Right ventricle myocardium superior (tissue), 1 donor: ENCODE measurements around the gene PHLPP1. TPM values are rescaled to one million over a fixed set of nuclear protein-coding genes. Genes with fewer than 3 reads are reported as not detected.

ENCODE experiments used
- ATAC-seq: fragments of 200-7000 bp; cut with Tn5 transposase; one replicate; pipeline ENCODE4 v1.9.1; 2020; ENCODE audit warnings: mild to moderate bottlenecking; ENCODE audit not compliant: poor library complexity
- DNase-seq: peaks from one replicate; pipeline ENCODE4 v3.0.0-alpha.2; 2020
- intact Hi-C: fragments of 100-400 bp; cut with DNase I; formaldehyde crosslinking; loops from one replicate; pipeline ENCODE4 v1.11.2; 2022
- total RNA-seq: library from RNA; stranded (reverse); fragmentation: NEBNext Ultra II Directional; extraction: Animal tissue kit (Norgen Biotek cat#: 25700); gene quantifications from one replicate; pipeline ENCODE4 v1.2.1, GENCODE V29; 2021
- donor health status: DM: no; HTN: yes; CAD: no; lungs with severe emphysema.

The PHLPP1 gene
- total RNA-seq, 1 donor from 2014 or later, result 6.2 TPM

DNA sequence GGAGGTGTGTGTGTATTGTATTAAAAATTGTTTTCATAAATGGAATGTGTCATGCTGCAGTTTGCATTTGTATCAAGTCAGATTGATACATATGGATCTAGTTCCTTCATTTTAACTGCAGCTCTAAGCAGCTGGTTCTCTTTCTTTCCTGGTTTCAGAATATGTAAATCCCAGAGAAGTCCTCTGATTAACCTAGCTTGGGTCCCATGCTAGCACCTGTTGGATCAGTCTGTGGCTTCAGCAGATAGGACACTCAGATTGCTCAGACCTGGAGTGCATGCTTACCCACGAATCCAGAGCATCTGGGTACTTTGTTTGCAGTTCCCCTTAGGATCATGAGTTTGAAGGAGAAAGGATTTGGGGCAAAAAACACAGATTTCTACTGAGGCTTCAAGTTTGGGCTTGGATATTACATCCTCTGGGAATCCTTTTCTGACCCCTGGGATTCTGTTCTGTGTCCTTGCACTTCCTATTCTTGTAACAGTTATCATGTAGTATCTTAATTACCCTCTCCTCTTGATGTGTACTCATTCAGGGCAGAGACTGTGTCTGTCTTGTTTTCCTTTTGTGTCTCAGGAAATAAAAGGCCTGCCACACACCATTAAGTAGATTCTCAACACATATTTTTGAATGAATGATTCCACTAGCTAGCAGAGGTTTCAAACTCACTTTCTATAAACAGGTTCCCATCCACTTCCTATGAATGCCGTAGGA lies 142.1 kb downstream of the PHLPP1 start:
- ATAC-seq (peak; percentile 56), DNase-seq (no peak)
- intact Hi-C loops, result no loop called here

DNA sequence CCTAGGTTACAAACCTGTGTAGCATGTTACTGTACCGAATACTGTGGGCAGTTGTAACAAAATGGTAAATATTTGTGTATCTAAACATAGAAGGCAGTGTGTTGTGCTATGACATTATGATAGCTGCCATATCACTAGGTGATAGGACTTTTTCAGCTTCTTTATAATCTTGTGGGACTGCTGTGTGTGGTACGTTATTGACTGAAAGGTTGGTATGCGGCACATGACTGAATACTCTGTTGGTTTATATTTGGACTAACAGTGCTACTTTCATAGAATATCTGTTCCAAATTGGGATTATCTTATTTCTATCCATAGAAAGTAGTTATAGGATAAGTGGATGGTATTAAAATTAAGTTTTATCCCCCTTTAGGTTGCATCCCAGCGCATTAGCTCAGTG lies 144.7 kb downstream of the PHLPP1 start:
- peak; percentile 59 for ATAC-seq
- intact Hi-C loops, result no loop called here
- no peak for DNase-seq

DNA sequence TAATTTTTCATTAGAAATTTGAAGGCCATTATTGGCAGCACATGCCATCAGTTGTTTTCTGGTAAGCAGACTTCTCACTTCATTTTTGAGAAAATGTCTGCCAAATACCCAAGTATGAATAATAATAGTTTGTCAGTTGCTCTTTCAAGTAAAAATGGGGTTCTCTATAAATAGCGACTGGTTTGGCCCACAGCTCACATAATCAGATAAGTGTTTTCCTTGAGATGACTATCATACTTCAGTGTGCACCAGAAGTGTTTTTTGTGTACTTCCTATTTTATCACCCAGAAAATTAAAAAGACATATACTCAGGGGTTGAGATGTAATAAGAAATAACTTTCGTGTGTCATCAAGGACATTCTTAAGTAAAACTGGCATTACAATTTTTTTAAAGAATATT lies 147.1 kb downstream of the PHLPP1 start:
- no peak for ATAC-seq
- intact Hi-C loops, result no loop called here
- no peak for DNase-seq

DNA sequence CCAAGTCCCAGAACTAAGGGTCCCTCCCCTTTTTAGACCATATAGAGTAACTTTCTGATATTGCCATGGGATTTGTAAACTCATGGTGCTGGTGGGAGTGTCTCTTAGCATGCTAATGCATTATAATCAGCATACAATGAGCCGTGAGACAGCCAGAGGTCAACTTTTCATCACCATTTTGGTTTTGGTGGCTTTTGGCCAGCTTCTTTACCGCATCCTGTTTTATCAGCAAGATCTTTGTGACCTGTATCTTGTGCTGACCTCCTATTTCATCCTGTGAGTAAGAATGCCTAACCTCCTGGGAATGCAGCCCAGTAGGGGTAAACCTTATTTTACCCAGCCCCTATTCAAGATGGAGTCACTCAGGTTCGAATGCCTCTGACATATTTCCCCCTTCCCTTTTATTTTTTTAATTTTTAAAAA lies 148.2 kb downstream of the PHLPP1 start:
- ATAC-seq (no peak), DNase-seq (no peak)
- intact Hi-C loops, result no loop called here

DNA sequence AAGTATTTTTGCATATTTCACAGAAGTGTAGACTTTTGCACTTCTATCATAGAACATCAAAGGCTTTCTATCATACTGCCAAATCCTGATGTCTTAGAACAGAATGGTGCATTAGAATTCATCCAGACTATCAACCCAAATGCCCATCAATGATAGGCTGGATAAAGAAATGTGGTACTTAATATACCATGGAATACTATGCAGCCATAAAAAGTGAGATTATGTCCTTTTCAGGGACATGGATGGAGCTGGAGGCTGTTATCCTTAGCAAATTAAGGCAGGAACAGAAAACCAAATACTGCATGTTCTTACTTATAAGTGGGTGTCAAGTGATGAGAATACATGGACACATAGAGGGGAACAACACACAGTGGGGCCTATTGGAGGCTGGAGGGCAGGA lies 150.2 kb downstream of the PHLPP1 start:
- DNase-seq, result no peak
- intact Hi-C loops, result no loop called here
- no peak for ATAC-seq

DNA sequence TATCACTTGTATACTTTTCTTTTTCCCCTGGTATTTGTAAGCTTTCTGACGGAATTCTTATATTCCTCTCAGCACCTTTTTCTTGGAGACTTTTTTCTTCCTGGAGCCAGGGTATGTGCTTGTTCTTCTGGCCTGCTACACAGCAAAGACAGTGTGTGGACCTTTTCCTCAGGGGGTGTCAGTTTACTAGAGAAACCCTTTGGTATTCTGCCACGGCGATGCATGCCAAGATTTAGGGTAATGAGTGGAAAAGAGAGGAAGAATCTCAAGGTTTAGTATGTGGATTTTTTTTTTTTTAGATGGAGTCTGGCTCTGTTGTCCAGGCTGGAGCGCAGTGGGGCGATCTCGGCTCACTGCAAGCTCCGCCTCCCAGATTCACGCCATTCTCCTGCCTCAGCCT lies 152.2 kb downstream of the PHLPP1 start:
- DNase-seq (no peak), ATAC-seq (no peak)
- intact Hi-C loops, result no loop called here

DNA sequence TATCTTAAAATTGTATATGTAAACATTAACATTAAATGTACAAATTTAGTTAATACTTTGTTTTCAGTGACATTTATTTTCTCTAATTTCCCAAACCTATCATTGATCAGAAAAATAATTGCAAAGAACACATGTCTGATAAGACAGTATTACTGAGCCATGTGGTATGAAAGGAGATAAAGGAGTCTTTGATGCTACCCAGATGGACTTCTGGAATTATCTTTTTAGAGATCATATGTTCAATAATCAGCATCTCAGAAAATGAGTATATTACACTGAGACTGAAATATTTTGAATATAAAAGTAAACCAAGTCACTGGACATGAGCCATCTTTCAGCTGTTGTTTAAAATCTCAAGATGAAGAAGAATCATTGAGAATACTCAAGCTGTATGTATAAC lies 153.3 kb downstream of the PHLPP1 start:
- ATAC-seq (no peak), DNase-seq (no peak)

DNA sequence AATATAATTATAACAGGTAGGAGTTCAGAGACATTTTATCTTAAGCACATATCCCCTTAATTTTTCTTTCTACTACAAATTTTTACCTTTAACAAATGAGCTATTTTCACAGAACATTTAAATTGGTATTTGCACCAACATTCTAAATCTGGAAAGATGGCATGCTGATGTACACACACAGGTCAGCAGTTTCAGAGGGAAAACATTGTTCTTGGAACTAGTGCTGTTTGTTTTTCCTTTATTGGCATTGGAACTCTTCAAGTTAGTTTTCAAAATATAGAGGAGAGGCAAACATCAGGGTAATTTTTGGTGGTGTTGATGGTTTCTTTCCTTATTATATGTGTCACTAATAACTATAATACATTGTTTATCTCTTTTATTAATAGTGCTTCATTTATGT lies 155.3 kb downstream of the PHLPP1 start:
- DNase-seq (no peak), ATAC-seq (no peak)
- intact Hi-C loops, result no loop called here

More for the DNA sequence above, 153.3 kb downstream of the PHLPP1 start:
- intact Hi-C loops, result no loop called here

DNA sequence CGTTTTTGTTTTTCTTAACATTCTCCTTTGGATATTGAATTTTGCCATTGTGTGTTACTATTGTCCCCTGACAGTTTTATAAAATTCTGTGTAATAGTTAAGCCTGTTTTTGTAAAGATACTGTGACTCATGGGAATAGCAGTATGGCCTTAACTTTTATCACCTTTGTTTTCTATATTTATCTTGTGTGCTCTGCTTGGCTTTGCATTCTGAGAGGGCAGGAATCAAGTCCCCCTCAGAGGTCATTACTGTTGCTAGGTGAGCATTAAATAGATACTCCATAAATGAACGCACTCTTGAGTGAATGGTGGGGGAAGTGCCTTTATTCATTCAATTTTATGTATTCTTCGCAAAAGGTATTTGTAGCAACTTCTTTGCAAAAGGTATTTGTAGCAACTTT lies 160.0 kb downstream of the PHLPP1 start:
- peak; percentile 79 for ATAC-seq
- no peak for DNase-seq
- intact Hi-C loops, result no loop called here

DNA sequence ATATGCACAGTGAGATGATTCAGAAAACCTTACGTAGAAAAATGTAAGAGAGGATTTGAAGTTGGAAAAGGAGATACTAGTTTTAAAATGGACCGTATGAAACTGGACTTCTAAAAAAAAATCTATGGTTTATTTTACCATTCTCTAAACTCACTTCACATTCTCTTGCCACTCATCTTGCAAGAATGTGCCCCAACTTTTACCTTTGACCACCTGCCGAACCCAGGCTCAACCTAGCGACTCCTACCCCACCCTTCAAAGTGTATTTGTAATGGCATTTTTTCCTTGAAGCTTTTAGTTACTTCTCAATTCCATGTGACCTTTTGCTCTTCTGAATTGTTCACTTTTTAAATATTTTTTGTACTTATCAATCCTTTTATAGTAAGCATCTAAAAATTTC lies 160.8 kb downstream of the PHLPP1 start:
- no peak for DNase-seq
- ATAC-seq, result no peak
- intact Hi-C loops, result no loop called here

DNA sequence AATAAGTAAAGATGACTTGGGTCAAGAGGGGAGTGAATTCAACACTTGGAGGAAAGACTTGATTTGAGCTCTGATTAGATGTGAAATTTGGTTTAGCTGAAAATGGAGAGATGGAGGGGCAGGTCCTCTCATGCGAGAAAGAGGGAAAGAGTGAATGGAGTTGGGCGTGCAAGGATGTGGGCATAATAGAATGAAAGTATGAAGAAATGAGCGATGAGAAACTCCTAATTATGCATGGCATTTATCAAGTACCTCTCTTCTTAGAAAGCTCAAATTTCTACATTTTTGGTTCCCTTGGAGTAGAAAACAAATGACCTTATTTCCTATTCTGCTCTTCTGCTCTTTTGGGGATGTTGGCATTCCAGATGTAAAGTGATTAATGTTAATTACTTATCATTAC lies 161.5 kb downstream of the PHLPP1 start:
- DNase-seq, result no peak
- intact Hi-C loops, result no loop called here
- ATAC-seq, result no peak

DNA sequence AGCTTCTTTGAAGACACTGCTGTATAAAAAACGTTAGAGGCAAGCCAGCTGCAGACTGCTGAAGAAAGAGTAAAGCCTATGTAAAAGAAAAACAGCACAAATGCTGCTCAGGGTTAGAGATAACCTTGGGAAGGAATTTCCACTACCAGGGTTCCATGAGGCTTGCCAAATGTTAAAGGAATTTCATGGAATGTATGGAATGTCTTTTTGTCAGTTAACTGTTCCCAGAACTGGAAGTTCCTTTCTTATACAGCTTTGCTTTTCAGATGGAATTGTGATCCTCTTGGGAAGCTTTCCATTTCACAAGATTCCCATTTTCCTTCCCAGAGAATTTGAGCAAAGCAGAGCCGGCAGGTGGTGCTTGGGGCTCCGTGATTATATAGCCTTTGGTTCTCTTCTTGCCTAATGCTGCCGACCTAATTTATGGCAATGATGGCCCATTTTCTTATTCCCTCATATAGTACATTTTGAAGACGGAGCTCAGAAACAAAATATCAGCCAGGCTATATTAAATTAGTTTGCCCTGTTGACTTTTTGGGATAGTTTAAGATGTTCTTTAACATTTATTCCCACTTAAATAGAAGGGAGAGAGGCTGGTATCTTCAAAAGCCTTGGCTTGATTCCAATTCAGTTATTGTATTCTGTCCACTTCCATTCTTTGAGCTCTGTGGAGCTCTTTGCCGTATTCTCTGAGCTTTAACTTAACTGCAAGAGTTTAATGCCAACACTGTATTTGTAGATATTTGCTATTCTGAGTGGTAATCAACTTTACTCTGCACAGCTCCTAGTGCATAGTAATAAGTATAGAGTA lies 162.3 kb downstream of the PHLPP1 start:
- intact Hi-C loops, result no loop called here
- DNase-seq (no peak), ATAC-seq (peak; percentile 30)

DNA sequence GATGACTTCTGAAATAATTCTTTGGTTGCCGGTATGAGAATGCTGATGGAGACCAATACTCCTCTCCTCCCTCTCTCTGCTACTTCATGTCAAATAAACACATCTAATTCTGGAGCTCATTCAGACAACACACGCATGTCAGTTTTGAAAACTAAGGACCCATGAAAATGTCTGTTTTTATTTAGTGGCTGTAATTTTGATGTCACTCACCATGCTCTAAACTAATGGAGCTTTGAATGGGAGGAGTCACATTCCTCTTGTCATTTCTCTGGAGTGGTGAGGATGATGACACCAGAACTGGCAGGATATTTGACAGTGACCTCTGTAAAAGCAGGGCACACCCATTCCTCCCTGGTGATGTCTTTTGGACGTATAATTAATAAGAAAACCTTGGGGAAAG lies 163.0 kb downstream of the PHLPP1 start:
- peak; percentile 51 for ATAC-seq
- DNase-seq, result no peak
- intact Hi-C loops, result no loop called here

DNA sequence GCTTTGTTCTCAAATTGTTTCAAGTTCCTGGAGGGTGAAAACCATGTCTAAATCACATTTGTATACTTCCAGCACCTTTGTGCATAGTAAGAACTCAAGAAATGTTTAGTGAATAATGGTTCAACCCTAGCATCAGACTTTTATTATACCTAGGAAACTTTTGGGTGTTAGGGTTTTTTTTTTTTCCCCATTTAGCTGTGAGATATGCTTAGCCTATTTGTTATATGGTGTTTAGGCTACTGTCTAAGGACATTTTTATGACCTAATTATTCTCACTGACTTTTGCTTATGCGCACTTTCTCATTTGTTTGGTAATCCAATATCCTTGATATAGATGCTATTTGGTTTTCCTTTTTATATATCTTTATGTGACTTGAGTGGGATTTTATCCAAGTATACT lies 164.7 kb downstream of the PHLPP1 start:
- ATAC-seq, result no peak
- intact Hi-C loops, result no loop called here
- no peak for DNase-seq

DNA sequence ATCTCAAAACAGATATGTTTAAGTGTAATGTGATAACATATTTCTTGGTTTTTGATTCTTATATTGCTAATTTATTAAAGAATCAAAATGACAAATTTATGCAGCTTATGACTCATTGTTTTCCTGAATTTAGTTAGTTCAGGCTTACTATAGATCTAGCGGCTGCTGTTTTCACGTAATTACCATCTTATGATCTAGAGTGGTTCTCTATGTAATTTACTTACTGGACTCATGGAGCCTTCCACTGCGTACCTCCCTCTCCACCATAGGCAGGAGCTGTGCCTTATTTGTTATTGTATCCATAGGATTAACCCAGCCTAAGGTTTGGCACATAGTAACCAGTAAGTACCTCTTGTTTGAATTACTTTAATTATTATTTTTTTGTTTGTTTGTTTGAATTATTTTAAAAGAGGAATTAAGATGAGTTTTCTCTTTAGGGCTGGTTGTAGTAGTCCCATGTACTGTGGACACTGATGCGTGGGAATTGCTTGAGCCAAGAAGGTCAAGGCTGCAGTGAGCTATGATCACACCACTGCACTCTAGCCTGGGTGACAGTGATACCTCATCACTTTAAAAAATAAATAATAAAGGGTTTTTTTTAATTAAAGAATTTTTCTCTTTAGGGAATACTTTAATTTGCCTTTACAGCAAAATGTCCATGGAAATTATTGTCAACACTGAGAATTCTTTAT lies 165.5 kb downstream of the PHLPP1 start:
- ATAC-seq (no peak), DNase-seq (no peak)
- intact Hi-C loops, result no loop called here

DNA sequence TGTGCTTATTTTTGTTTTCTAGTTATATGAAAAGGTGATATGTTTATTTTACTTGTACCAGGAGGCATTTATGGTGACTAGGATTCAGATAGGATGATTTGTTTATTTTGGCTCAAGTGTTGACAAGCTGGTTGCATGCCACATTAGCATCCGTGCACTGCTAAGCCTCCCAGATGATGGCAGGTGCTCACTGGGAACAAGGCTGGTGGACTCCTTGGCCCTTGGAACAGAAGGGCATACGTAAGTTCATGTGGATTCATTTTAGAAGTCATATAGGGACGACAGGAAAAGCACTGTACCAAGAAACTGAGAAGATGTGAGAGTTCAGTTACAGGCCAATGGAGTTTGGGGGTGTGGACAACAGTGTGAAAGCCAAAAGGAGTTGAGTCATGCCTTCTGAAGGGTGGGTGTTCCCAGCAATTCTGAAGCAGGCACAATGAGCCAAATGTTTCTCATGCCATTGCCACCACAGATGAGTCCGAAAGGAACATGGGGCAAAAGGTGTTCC lies 166.2 kb downstream of the PHLPP1 start:
- DNase-seq (no peak), ATAC-seq (peak; percentile 46)
- intact Hi-C loops, result no loop called here

DNA sequence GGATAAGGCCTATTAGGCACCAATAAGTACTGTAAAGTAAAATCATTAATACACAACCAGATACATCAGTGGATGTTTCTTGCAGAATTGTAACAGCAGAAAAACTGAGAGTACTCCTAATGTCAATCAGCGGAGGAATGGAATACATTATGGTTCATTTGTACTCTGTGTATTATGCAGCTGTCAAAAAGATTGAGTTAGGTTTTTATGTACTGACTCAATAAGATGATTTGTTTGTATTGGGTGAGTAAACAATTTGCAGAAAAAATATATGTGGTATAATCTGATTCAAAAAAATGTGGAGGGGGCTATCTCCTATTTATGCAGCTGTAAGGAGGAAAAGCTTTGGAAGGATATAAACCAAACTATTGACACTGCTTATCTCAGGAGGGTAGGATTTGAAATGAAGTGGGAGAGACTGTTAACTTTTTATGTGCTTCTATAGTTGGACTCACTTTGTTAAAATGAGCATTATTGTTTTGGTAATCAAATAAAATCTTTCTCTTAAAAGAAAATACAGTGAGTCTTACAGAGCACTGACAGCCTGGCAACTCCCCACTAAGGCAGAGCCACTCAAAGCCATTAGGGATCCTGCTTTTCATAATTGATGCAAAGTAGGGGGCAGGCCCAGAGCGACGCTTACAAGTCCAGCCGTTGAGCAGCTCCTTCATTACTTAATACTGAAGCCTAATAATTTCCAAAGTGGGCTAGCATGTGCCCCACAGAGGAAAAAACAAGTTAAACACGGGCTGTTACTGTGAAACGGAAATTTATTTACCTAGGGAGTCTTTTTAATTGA lies 168.8 kb downstream of the PHLPP1 start:
- DNase-seq (no peak), ATAC-seq (no peak)
- intact Hi-C loops, result no loop called here

DNA sequence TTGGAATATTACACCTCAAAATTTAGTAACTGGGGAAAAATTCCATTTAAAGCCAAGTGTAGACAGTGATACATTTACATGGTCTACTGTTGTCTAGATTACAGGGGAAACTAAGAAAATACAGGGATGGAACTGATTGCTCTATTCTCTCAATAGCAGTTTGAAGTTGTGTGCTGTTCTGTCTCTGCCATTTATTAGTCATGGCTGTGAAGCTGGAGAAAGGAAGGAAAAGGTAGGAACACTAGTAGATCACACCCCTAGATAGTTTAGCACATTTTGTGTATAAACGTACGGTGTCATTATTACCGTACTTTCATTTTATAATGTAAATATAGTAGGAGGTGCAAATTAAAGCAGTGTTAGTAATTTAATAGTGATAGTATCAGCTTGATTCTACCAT lies 170.5 kb downstream of the PHLPP1 start:
- intact Hi-C loops, result no loop called here
- no peak for ATAC-seq

More for the DNA sequence above, 170.5 kb downstream of the PHLPP1 start:
- DNase-seq, result no peak
